ENCODE data around the gene ATP6V1G2. TPM values are rescaled to one million over a fixed set of nuclear protein-coding genes. Genes with fewer than 3 reads are reported as not detected.
"Not testable (repeated sequence)": the region's sequence is repeated elsewhere in the genome, so short reads cannot be mapped to it uniquely, and the experiment has no call there.

ATP6V1G2 gene
- 0.89 and 1.8 TPM in 2 replicates for total RNA-seq (2014; rRNA removed; shearing (Covaris generic))
- 2.8 and 3.5 TPM in 2 replicates for polyA plus RNA-seq (2016; fragmentation: Nextera tagmentation; extraction: Ambion mirVana)

- Histone ChIP-seq H4K20me1 (ENCODE audit: insufficient read depth) (no peaks in the 10 kb centered on the region), H3K27ac (peak within 1 kb of the TSS; percentile 75), H3K9ac (peak within 1 kb of the TSS; percentile 95), H3K9me2 (ENCODE audit: insufficient read depth) (no peaks in the 10 kb centered on the region), H3K27me3 (replicated peaks; ENCODE audit: insufficient read depth) (no peaks in the 10 kb centered on the region), H3K4me1 (ENCODE audit: insufficient read depth) (peaks cover 10% of the 10 kb centered on the region; the same call in 1 of the 2 replicates), H3K4me2 (ENCODE audit: unreplicated experiment) (peak within 1 kb of the TSS; percentile 91), H3K4me3 (peak within 1 kb of the TSS; percentile 88), H3K79me2 (ENCODE audit: insufficient read depth) (peaks cover 57% of the 10 kb centered on the region), H3F3A (ENCODE audit: insufficient read depth) (peaks cover 4% of the 10 kb centered on the region; the same call in 1 of the 2 replicates), H2AFZ (peak within 1 kb of the TSS; percentile 88), H3K36me3 (ENCODE audit: low read depth) (peaks cover 6% of the 10 kb centered on the region; the same call in 1 of the 2 replicates), H3K9me3 (ENCODE audit: low read depth) (no peaks in the 10 kb centered on the region)
- in situ Hi-C loops (cut with MboI) = no loop called here
- WGBS, 2 experiments (ENCODE audit: low coverage in 1 of 2, low lambda C conversion rate in 2 of 2, missing lambda C conversion rate in 2 of 2) = 5% methylated on average over 11 of the region's 11 CpGs
- peak; percentile 92 for DNase-seq
- no peak for TF ChIP-seq EZH2 (IDR thresholded peaks at IDR 0.05; ENCODE audit: insufficient read depth, poor library complexity, severe bottlenecking)
- no peak for TF ChIP-seq EZH2phosphoT487 (IDR thresholded peaks at IDR 0.05; ENCODE audit: insufficient read depth, low read depth)
Observed at GRCh38 chr6:31546339-31546957, at the start of gene ATP6V1G2. ATP6V1G2 (minus strand) TSS chr6:31546608; CDS start chr6:31546559, 49 bp downstream.

GRCh38 chr6:31592396-31592771 is 46.0 kb upstream of the ATP6V1G2 start:
- H2AFZ ChIP-seq = no peak overlapping the region
- H3K9me3 ChIP-seq (ENCODE audit: low read depth) = no peaks in the 10 kb centered on the region
- H3K79me2 ChIP-seq (ENCODE audit: insufficient read depth) = no peaks in the 10 kb centered on the region
- 87 to 88% methylated on average over 7 of the region's 7 CpGs for WGBS, 2 experiments (ENCODE audit: low coverage in 1 of 2, low lambda C conversion rate in 2 of 2, missing lambda C conversion rate in 2 of 2)
- H3K9me2 ChIP-seq (ENCODE audit: insufficient read depth) = no peaks in the 10 kb centered on the region
- TF ChIP-seq EZH2 (IDR thresholded peaks at IDR 0.05; ENCODE audit: insufficient read depth, poor library complexity, severe bottlenecking) (no peak), EZH2phosphoT487 (IDR thresholded peaks at IDR 0.05; ENCODE audit: insufficient read depth, low read depth) (no peak)
- no peak overlapping the region for H3K4me2 ChIP-seq (ENCODE audit: unreplicated experiment)
- H3K36me3 ChIP-seq (ENCODE audit: low read depth) = no peaks in the 10 kb centered on the region
- no peaks in the 10 kb centered on the region for H3K27me3 ChIP-seq (replicated peaks; ENCODE audit: insufficient read depth)
- H3K9ac ChIP-seq = no peak overlapping the region
- DNase-seq = no peak
- no peaks in the 10 kb centered on the region for H3F3A ChIP-seq (ENCODE audit: insufficient read depth)
- in situ Hi-C loops (cut with MboI) = loop anchor here (10.0 kb wide), 1 partner anchor 98 kb away; the partner anchor contains the start of gene MICB
- H3K4me3 ChIP-seq = no peak overlapping the region
- H3K27ac ChIP-seq = no peak overlapping the region
- no peaks in the 10 kb centered on the region for H4K20me1 ChIP-seq (ENCODE audit: insufficient read depth)
- 0 out of 2 replicates have a peak, but pooled peaks cover 4% of the 10 kb centered on the region for H3K4me1 ChIP-seq (ENCODE audit: insufficient read depth)

GRCh38 chr6:31590691-31591090 is 44.3 kb upstream of the ATP6V1G2 start:
- H3K4me2 ChIP-seq (ENCODE audit: unreplicated experiment); H3F3A ChIP-seq (ENCODE audit: insufficient read depth); H3K9ac ChIP-seq; H3K4me3 ChIP-seq; H4K20me1 ChIP-seq (ENCODE audit: insufficient read depth); H3K36me3 ChIP-seq (ENCODE audit: low read depth); H3K9me2 ChIP-seq (ENCODE audit: insufficient read depth); H2AFZ ChIP-seq; H3K27me3 ChIP-seq (replicated peaks; ENCODE audit: insufficient read depth); H3K9me3 ChIP-seq (ENCODE audit: low read depth); DNase-seq; H3K4me1 ChIP-seq (ENCODE audit: insufficient read depth); H3K27ac ChIP-seq; H3K79me2 ChIP-seq (ENCODE audit: insufficient read depth): not testable (repeated sequence)
- WGBS, 2 experiments (ENCODE audit: low coverage in 1 of 2, low lambda C conversion rate in 2 of 2, missing lambda C conversion rate in 2 of 2) = 67 to 68% methylated on average over 5 of the region's 5 CpGs
- in situ Hi-C loops (cut with MboI) = loop anchor here (10.0 kb wide), 1 partner anchor 96 kb away; the partner anchor contains the start of gene MICB

GRCh38 chr6:31588871-31589650 is 42.7 kb upstream of the ATP6V1G2 start:
- no peaks in the 10 kb centered on the region for H3K36me3 ChIP-seq (ENCODE audit: low read depth)
- H2AFZ ChIP-seq = peak overlapping the region; percentile 86
- no peak overlapping the region for H3K27ac ChIP-seq
- DNase-seq = peak; percentile 50
- H3K27me3 ChIP-seq (replicated peaks; ENCODE audit: insufficient read depth) = no peaks in the 10 kb centered on the region
- H3K4me3 ChIP-seq = no peak overlapping the region
- in situ Hi-C loops (cut with MboI) = no loop called here
- no peak overlapping the region for H3K9ac ChIP-seq
- peak overlapping the region; percentile 20 for H3K4me2 ChIP-seq (ENCODE audit: unreplicated experiment)
- no peaks in the 10 kb centered on the region for H3F3A ChIP-seq (ENCODE audit: insufficient read depth)
- WGBS, 2 experiments (ENCODE audit: low coverage in 1 of 2, low lambda C conversion rate in 2 of 2, missing lambda C conversion rate in 2 of 2) = 27 to 35% methylated on average over 9 of the region's 9 CpGs
- no peaks in the 10 kb centered on the region for H3K9me3 ChIP-seq (ENCODE audit: low read depth)
- H4K20me1 ChIP-seq (ENCODE audit: insufficient read depth) = no peaks in the 10 kb centered on the region
- H3K4me1 ChIP-seq (ENCODE audit: insufficient read depth) = 0 out of 2 replicates have a peak, but pooled peaks cover 4% of the 10 kb centered on the region
- TF ChIP-seq EZH2phosphoT487 (IDR thresholded peaks at IDR 0.05; ENCODE audit: insufficient read depth, low read depth) (no peak), EZH2 (IDR thresholded peaks at IDR 0.05; ENCODE audit: insufficient read depth, poor library complexity, severe bottlenecking) (no peak)
- no peaks in the 10 kb centered on the region for H3K79me2 ChIP-seq (ENCODE audit: insufficient read depth)
- H3K9me2 ChIP-seq (ENCODE audit: insufficient read depth) = no peaks in the 10 kb centered on the region

Measured in GM23248 (cell line).